Measurements from ENCODE around the gene PIGL. TPM values are rescaled to one million over a fixed set of nuclear protein-coding genes. Genes with fewer than 3 reads are reported as not detected.
"Not testable (repeated sequence)": the region's sequence is repeated elsewhere in the genome, so short reads cannot be mapped to it uniquely, and the experiment has no call there.

Gene PIGL
- total RNA-seq, 1 donor from 2014 or later: 23.1 TPM

GRCh38 chr17:16222406-16222805, 5.4 kb downstream of the PIGL start:
- Mint-ChIP-seq H3K27ac (ENCODE audit: unreplicated experiment) (no peak overlapping the region), H3K9me3 (ENCODE audit: unreplicated experiment) (no peaks in the 10 kb centered on the region), H3K36me3 (ENCODE audit: low read depth, unreplicated experiment) (no peaks in the 10 kb centered on the region), H3K4me3 (ENCODE audit: unreplicated experiment) (no peak overlapping the region), H3K27me3 (ENCODE audit: unreplicated experiment) (no peaks in the 10 kb centered on the region), H3K4me1 (ENCODE audit: unreplicated experiment) (peaks cover 5% of the 10 kb centered on the region)
- DNase-seq (ENCODE audit: low spot score): no peak
- no peak for TF ChIP-seq CTCF (IDR thresholded peaks at IDR 0.05; ENCODE audit: unreplicated experiment)

GRCh38 chr17:16229912-16230561, 13.0 kb downstream of the PIGL start:
- not testable (repeated sequence) for H3K4me1 Mint-ChIP-seq (ENCODE audit: unreplicated experiment); H3K9me3 Mint-ChIP-seq (ENCODE audit: unreplicated experiment); H3K27ac Mint-ChIP-seq (ENCODE audit: unreplicated experiment); DNase-seq (ENCODE audit: low spot score); H3K4me3 Mint-ChIP-seq (ENCODE audit: unreplicated experiment); H3K36me3 Mint-ChIP-seq (ENCODE audit: low read depth, unreplicated experiment); H3K27me3 Mint-ChIP-seq (ENCODE audit: unreplicated experiment)

- no peaks in the 10 kb centered on the region for H3K36me3 Mint-ChIP-seq (ENCODE audit: low read depth, unreplicated experiment)
- no peak overlapping the region for H3K27ac Mint-ChIP-seq (ENCODE audit: unreplicated experiment)
- H3K4me3 Mint-ChIP-seq (ENCODE audit: unreplicated experiment): no peak overlapping the region
- peaks cover 3% of the 10 kb centered on the region for H3K27me3 Mint-ChIP-seq (ENCODE audit: unreplicated experiment)
- no peaks in the 10 kb centered on the region for H3K4me1 Mint-ChIP-seq (ENCODE audit: unreplicated experiment)
- DNase-seq (ENCODE audit: low spot score): no peak
- no peak for TF ChIP-seq CTCF (IDR thresholded peaks at IDR 0.05; ENCODE audit: unreplicated experiment)
- no peaks in the 10 kb centered on the region for H3K9me3 Mint-ChIP-seq (ENCODE audit: unreplicated experiment)
These were observed 15.4 kb downstream of the PIGL start for GRCh38 chr17:16232391-16232790.

GRCh38 chr17:16239931-16240330, 22.9 kb downstream of the PIGL start:
- Mint-ChIP-seq H3K9me3 (ENCODE audit: unreplicated experiment) (no peaks in the 10 kb centered on the region), H3K27me3 (ENCODE audit: unreplicated experiment) (no peaks in the 10 kb centered on the region), H3K36me3 (ENCODE audit: low read depth, unreplicated experiment) (no peaks in the 10 kb centered on the region), H3K4me1 (ENCODE audit: unreplicated experiment) (no peaks in the 10 kb centered on the region), H3K27ac (ENCODE audit: unreplicated experiment) (no peak overlapping the region), H3K4me3 (ENCODE audit: unreplicated experiment) (no peak overlapping the region)
- DNase-seq (ENCODE audit: low spot score): no peak
- TF ChIP-seq CTCF (IDR thresholded peaks at IDR 0.05; ENCODE audit: unreplicated experiment): no peak

GRCh38 chr17:16241906-16242399, 24.9 kb downstream of the PIGL start:
- H3K36me3 Mint-ChIP-seq (ENCODE audit: low read depth, unreplicated experiment): peaks cover 2% of the 10 kb centered on the region
- H3K4me3 Mint-ChIP-seq (ENCODE audit: unreplicated experiment): no peak overlapping the region

More at GRCh38 chr17:16241906-16242399, 24.9 kb downstream of the PIGL start:
- no peak for TF ChIP-seq CTCF (IDR thresholded peaks at IDR 0.05; ENCODE audit: unreplicated experiment)
- no peak for DNase-seq (ENCODE audit: low spot score)
- H3K27me3 Mint-ChIP-seq (ENCODE audit: unreplicated experiment): no peaks in the 10 kb centered on the region
- H3K27ac Mint-ChIP-seq (ENCODE audit: unreplicated experiment): no peak overlapping the region
- H3K4me1 Mint-ChIP-seq (ENCODE audit: unreplicated experiment): no peaks in the 10 kb centered on the region
- no peaks in the 10 kb centered on the region for H3K9me3 Mint-ChIP-seq (ENCODE audit: unreplicated experiment)
